Ureter (tissue), 1 donor: ENCODE measurements around the gene CAMTA1. TPM values are rescaled to one million over a fixed set of nuclear protein-coding genes. Genes with fewer than 3 reads are reported as not detected.
A peak's percentile ranks its signal among the peaks of the same experiment; 100 is the strongest.

Experiments
- DNase-seq: peaks from one replicate; pipeline ENCODE4 v3.0.0-alpha.2; 2020; ENCODE audit warnings: low spot score
- total RNA-seq: library from RNA; stranded (reverse); gene quantifications from one replicate; pipeline ENCODE4 v1.2.4, GENCODE V29; 2023
- donor health status: DM: yes; HTN: yes; CAD: no.

CAMTA1 gene
- total RNA-seq, 1 donor from 2014 or later = 88.1 TPM

- no peak for DNase-seq
Measured at GRCh38 chr1:7716506-7716905, 931.3 kb downstream of the CAMTA1 start.

- DNase-seq = no peak
Measured at GRCh38 chr1:7717748-7718368, 932.6 kb downstream of the CAMTA1 start.

- no peak for DNase-seq
Measured at GRCh38 chr1:7719468-7720094, 934.3 kb downstream of the CAMTA1 start.

GRCh38 chr1:7721940-7722669 lies 936.9 kb downstream of the CAMTA1 start:
- no peak for DNase-seq

GRCh38 chr1:7722670-7723012 lies 937.4 kb downstream of the CAMTA1 start:
- no peak for DNase-seq

GRCh38 chr1:7726623-7727022 lies 941.4 kb downstream of the CAMTA1 start:
- DNase-seq = no peak

- no peak for DNase-seq
Measured at GRCh38 chr1:7727809-7728471, 942.7 kb downstream of the CAMTA1 start.

- DNase-seq = no peak
Measured at GRCh38 chr1:7729761-7730160, 944.5 kb downstream of the CAMTA1 start.

- no peak for DNase-seq
Measured at GRCh38 chr1:7732331-7732730, 947.1 kb downstream of the CAMTA1 start.

- DNase-seq = no peak
Measured at GRCh38 chr1:7733276-7733675, 948.0 kb downstream of the CAMTA1 start.

GRCh38 chr1:7738044-7738443 lies 952.8 kb downstream of the CAMTA1 start:
- no peak for DNase-seq

- no peak for DNase-seq
Measured at GRCh38 chr1:7743346-7743745, 958.1 kb downstream of the CAMTA1 start.

GRCh38 chr1:7744882-7745281 lies 959.6 kb downstream of the CAMTA1 start:
- DNase-seq = no peak

- peak; percentile 72 for DNase-seq
Measured at GRCh38 chr1:7745783-7746182, 960.5 kb downstream of the CAMTA1 start.

GRCh38 chr1:7747605-7748004 lies 962.4 kb downstream of the CAMTA1 start:
- DNase-seq = no peak

GRCh38 chr1:7749126-7749525 lies 963.9 kb downstream of the CAMTA1 start:
- no peak for DNase-seq

GRCh38 chr1:7751174-7751573 lies 965.9 kb downstream of the CAMTA1 start:
- DNase-seq = no peak

GRCh38 chr1:7752512-7753417 lies 967.5 kb downstream of the CAMTA1 start:
- DNase-seq = peak; percentile 71

GRCh38 chr1:7753641-7754040 lies 968.4 kb downstream of the CAMTA1 start:
- DNase-seq = no peak

GRCh38 chr1:7754234-7754633 lies 969.0 kb downstream of the CAMTA1 start:
- no peak for DNase-seq

GRCh38 chr1:7755448-7755847 lies 970.2 kb downstream of the CAMTA1 start:
- no peak for DNase-seq

- no peak for DNase-seq
Measured at GRCh38 chr1:7760245-7760644, 975.0 kb downstream of the CAMTA1 start.
